Measurements from ENCODE around the gene HPS3.
"Not testable (repeated sequence)": the region's sequence is repeated elsewhere in the genome, so short reads cannot be mapped to it uniquely, and the experiment has no call there.

GRCh38 chr3:149196805-149197592, 67.6 kb downstream of the HPS3 start:
- TF ChIP-seq, protein P1, sequence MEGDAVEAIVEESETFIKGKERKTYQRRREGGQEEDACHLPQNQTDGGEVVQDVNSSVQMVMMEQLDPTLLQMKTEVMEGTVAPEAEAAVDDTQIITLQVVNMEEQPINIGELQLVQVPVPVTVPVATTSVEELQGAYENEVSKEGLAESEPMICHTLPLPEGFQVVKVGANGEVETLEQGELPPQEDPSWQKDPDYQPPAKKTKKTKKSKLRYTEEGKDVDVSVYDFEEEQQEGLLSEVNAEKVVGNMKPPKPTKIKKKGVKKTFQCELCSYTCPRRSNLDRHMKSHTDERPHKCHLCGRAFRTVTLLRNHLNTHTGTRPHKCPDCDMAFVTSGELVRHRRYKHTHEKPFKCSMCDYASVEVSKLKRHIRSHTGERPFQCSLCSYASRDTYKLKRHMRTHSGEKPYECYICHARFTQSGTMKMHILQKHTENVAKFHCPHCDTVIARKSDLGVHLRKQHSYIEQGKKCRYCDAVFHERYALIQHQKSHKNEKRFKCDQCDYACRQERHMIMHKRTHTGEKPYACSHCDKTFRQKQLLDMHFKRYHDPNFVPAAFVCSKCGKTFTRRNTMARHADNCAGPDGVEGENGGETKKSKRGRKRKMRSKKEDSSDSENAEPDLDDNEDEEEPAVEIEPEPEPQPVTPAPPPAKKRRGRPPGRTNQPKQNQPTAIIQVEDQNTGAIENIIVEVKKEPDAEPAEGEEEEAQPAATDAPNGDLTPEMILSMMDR (IDR thresholded peaks at IDR 0.05) = not testable (repeated sequence)
- TF ChIP-seq, protein P2, sequence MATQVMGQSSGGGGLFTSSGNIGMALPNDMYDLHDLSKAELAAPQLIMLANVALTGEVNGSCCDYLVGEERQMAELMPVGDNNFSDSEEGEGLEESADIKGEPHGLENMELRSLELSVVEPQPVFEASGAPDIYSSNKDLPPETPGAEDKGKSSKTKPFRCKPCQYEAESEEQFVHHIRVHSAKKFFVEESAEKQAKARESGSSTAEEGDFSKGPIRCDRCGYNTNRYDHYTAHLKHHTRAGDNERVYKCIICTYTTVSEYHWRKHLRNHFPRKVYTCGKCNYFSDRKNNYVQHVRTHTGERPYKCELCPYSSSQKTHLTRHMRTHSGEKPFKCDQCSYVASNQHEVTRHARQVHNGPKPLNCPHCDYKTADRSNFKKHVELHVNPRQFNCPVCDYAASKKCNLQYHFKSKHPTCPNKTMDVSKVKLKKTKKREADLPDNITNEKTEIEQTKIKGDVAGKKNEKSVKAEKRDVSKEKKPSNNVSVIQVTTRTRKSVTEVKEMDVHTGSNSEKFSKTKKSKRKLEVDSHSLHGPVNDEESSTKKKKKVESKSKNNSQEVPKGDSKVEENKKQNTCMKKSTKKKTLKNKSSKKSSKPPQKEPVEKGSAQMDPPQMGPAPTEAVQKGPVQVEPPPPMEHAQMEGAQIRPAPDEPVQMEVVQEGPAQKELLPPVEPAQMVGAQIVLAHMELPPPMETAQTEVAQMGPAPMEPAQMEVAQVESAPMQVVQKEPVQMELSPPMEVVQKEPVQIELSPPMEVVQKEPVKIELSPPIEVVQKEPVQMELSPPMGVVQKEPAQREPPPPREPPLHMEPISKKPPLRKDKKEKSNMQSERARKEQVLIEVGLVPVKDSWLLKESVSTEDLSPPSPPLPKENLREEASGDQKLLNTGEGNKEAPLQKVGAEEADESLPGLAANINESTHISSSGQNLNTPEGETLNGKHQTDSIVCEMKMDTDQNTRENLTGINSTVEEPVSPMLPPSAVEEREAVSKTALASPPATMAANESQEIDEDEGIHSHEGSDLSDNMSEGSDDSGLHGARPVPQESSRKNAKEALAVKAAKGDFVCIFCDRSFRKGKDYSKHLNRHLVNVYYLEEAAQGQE (IDR thresholded peaks at IDR 0.05) = not testable (repeated sequence)
- not testable (repeated sequence) for TF ChIP-seq SREBF2 (IDR thresholded peaks at IDR 0.05); SMC3 (IDR thresholded peaks at IDR 0.05); MAFK (IDR thresholded peaks at IDR 0.05; ENCODE audit: partially characterized antibody); MAX (IDR thresholded peaks at IDR 0.05); NR3C1 (IDR thresholded peaks at IDR 0.05); ZC3H11A (IDR thresholded peaks at IDR 0.05); CBX8 (IDR thresholded peaks at IDR 0.05); ZFP36 (IDR thresholded peaks at IDR 0.05; ENCODE audit: borderline replicate concordance, partially characterized antibody); FOSL2 (IDR thresholded peaks at IDR 0.05); FOSL2 (CRISPR knock-in tag; IDR thresholded peaks at IDR 0.05); RCOR1 (IDR thresholded peaks at IDR 0.05; ENCODE audit: low read depth, low read length); EP300 (IDR thresholded peaks at IDR 0.05)
